Stimulated activated CD4-positive, alpha-beta T cell treated with anti-CD3 and anti-CD28 coated beads, Interleukin-1b, Interleukin-23, amount 100 ng/mL, for 24 hours (primary cell): ENCODE measurements around the gene TBC1D17.

Source experiments
- DNase-seq, 4 experiments: peaks; one replicate each; pipeline ENCODE4 v3.0.0-alpha.2; 2020; ENCODE audit warnings: low read depth in 4 of 4, low spot score in 1 of 4

Gene TBC1D17

DNA sequence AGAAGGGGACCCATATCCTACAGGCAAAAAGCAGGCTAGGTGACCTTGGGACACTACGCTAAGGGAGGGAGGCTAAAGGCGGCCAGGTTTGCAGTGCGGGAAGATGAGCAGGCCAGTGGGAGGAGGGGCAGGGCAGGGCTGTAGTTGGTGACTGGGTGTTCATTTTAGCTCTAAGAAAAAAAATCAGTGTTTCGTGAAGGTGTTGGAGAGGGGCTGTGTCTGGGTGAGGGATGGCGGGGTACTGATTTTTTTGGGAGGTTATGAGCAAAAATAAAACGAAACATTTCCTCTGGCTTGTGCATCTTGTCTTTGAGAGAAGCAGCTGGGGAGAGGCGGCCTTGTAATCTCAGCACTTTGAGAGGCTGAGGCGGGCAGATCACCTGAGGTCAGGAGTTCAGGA lies 56.1 kb downstream of the TBC1D17 start:
- DNase-seq, result no peak

- no peak for DNase-seq
Measured at GRCh38 chr19:49936549-49936948, 59.0 kb downstream of the TBC1D17 start.

- peak; percentile 63 to 77 (median 68) for DNase-seq
Measured at GRCh38 chr19:49937750-49938381, 60.4 kb downstream of the TBC1D17 start.
